Activated B cell treated with CpG ODN at 0.5 μM for 24 hours (primary cell): ENCODE results near the gene PI4K2B. TPM values are rescaled to one million over a fixed set of nuclear protein-coding genes. Genes with fewer than 3 reads are reported as not detected.

ENCODE experiments used
- ATAC-seq: fragments of 200-7000 bp; cut with Tn5 transposase; one replicate; pipeline ENCODE4 v1.10.0; 2021; ENCODE audit warnings: low read depth, mild to moderate bottlenecking, moderate library complexity
- CTCF ChIA-PET: fragments of 350-600 bp; sonication (Branson Sonifier 250); formaldehyde crosslinking; loops from one replicate; lab custom pipeline; 2021; ENCODE audit warnings: antibody characterized with exemption; lab: Charles Lee
- POLR2A ChIA-PET: fragments of 350-600 bp; sonication (Branson Sonifier 250); formaldehyde crosslinking; loops from one replicate; lab custom pipeline; 2021; ENCODE audit warnings: antibody characterized with exemption; lab: Charles Lee
- DNase-seq: peaks from one replicate; pipeline ENCODE4 v3.0.0; 2022
- H3K27ac Mint-ChIP-seq: one replicate; pipeline ENCODE4 v1.8.0; 2020; ENCODE audit warnings: mixed read lengths
- H3K27me3 Mint-ChIP-seq: one replicate; pipeline ENCODE4 v1.8.0; 2021; ENCODE audit warnings: mixed read lengths
- H3K36me3 Mint-ChIP-seq: one replicate; pipeline ENCODE4 v1.8.0; 2021; ENCODE audit warnings: low read depth, mixed read lengths
- H3K4me1 Mint-ChIP-seq: one replicate; pipeline ENCODE4 v1.8.0; 2021; ENCODE audit warnings: mixed read lengths
- H3K4me3 Mint-ChIP-seq: one replicate; pipeline ENCODE4 v1.8.0; 2020; ENCODE audit warnings: mild to moderate bottlenecking, mixed read lengths
- H3K9me3 Mint-ChIP-seq: one replicate; pipeline ENCODE4 v1.8.0; 2020; ENCODE audit warnings: mixed read lengths
- intact Hi-C: fragments of 100-400 bp; cut with micrococcal nuclease; formaldehyde crosslinking; loops from one replicate; pipeline ENCODE4 v1.15.1; 2024
- total RNA-seq: library from RNA; stranded (reverse); gene quantifications from 2 replicates; pipeline ENCODE4 v1.2.3, GENCODE V29; 2022
- TF ChIP-seq, protein P1 (sequence below): fragments of 200-600 bp; IDR thresholded peaks from one replicate; pipeline ENCODE4 v1.8.0; 2022; ENCODE audit warnings: antibody characterized with exemption, mild to moderate bottlenecking

The PI4K2B gene
- total RNA-seq, 1 donor from 2014 or later: 14.8 TPM

DNA sequence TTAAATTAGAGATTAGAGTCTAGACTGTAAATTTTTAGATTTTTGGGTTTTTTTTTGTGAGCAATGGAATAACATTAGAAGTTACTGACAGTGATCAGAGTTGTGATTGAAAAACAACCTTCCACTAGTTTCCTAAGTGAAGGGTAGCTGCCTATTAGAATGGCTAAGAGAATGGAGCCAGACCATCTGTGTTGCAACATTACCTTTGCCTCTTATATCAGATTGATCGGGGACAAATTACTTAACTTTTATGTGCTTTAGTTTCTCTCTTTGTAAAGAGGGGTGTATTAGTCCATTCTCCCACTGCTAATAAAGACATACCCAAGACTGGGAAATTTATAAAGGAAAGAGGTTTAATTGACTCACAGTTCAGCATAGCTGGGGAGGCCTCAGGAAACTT, 12.5 kb upstream of the PI4K2B start:
- POLR2A ChIA-PET: no interaction called here
- TF ChIP-seq, protein P1, sequence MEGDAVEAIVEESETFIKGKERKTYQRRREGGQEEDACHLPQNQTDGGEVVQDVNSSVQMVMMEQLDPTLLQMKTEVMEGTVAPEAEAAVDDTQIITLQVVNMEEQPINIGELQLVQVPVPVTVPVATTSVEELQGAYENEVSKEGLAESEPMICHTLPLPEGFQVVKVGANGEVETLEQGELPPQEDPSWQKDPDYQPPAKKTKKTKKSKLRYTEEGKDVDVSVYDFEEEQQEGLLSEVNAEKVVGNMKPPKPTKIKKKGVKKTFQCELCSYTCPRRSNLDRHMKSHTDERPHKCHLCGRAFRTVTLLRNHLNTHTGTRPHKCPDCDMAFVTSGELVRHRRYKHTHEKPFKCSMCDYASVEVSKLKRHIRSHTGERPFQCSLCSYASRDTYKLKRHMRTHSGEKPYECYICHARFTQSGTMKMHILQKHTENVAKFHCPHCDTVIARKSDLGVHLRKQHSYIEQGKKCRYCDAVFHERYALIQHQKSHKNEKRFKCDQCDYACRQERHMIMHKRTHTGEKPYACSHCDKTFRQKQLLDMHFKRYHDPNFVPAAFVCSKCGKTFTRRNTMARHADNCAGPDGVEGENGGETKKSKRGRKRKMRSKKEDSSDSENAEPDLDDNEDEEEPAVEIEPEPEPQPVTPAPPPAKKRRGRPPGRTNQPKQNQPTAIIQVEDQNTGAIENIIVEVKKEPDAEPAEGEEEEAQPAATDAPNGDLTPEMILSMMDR: no peak
- Mint-ChIP-seq H3K9me3 (peaks cover 38% of the 10 kb centered on the region), H3K27ac (no peak overlapping the region), H3K27me3 (no peaks in the 10 kb centered on the region), H3K4me3 (no peak overlapping the region), H3K36me3 (peaks cover 33% of the 10 kb centered on the region), H3K4me1 (no peaks in the 10 kb centered on the region)
- intact Hi-C loops: no loop called here
- CTCF ChIA-PET: no interaction called here
- ATAC-seq: no peak
- no peak for DNase-seq

DNA sequence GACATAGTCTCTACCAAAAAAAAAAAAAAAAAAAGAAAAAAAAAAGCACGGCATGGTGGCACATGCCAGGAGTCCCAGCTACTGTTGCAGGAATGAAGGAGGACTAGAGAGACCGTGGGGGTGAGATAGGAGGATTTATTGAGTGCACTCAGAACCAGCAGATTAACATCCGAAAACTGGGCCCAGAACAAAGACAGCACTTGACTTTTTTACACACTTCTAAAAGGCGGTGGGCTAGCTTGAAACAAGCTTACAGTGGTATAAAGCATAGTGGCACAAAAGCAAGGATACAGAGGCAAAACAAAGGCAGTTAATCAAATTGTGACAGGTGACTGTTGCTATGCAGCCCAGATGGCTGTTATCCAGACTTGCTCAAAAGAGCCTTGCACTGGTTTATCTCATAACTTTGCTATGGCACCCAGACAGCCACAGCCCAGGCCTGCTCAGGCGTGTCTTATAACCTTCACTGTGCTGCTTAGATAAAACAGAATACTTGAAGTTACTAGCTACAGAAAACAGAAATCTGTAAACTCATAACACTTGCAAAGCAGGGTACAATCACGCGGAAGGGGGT, 9.9 kb upstream of the PI4K2B start:
- no peak overlapping the region for H3K4me3 Mint-ChIP-seq
- CTCF ChIA-PET: no interaction called here
- DNase-seq (no peak), ATAC-seq (no peak)
- intact Hi-C loops: loop anchor here (1.0 kb wide), 1 partner anchor 9 kb away; no protein-coding TSS in a partner anchor
- no peaks in the 10 kb centered on the region for H3K4me1 Mint-ChIP-seq
- no peak overlapping the region for H3K27ac Mint-ChIP-seq
- TF ChIP-seq, protein P1: no peak
- H3K27me3 Mint-ChIP-seq: no peaks in the 10 kb centered on the region
- POLR2A ChIA-PET: interaction anchor here (0.6 kb wide), 1 partner anchor 10 kb away, joined by 4 read pairs; no protein-coding TSS in a partner anchor
- peaks cover 43% of the 10 kb centered on the region for H3K36me3 Mint-ChIP-seq
- peaks cover 46% of the 10 kb centered on the region for H3K9me3 Mint-ChIP-seq

DNA sequence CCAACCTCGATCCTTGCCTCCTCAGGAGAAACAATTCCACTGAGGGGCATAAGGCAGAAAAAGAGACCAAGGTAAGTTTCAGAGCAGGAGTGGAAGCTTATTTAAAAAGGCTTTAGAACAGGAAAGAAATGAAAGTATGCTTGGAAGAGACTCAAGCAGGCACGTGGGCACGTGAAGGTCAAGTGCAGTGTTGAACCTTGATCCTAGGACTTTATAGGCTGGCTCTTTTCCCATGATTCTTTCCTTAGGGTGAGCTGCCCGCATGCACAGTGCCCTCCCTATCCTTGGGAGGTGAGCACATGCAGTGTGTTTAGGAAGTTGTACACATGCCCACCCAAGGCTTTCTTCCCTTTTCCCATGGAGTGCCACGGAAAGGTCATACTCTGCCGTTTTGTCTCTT, 4.0 kb upstream of the PI4K2B start:
- DNase-seq: no peak
- H3K9me3 Mint-ChIP-seq: peaks cover 21% of the 10 kb centered on the region
- H3K36me3 Mint-ChIP-seq: peaks cover 27% of the 10 kb centered on the region
- no peak overlapping the region for H3K27ac Mint-ChIP-seq
- intact Hi-C loops: loop anchor here (5.0 to 10.0 kb wide), 4 partner anchors 682 to 1635 kb away; partner anchors contain the start of genes RBPJ, SMIM20, STIM2 and TBC1D19
- ATAC-seq: no peak
- no peaks in the 10 kb centered on the region for H3K27me3 Mint-ChIP-seq
- no peak overlapping the region for H3K4me3 Mint-ChIP-seq
- CTCF ChIA-PET: no interaction called here
- POLR2A ChIA-PET: no interaction called here
- TF ChIP-seq, protein P1: no peak
- H3K4me1 Mint-ChIP-seq: peaks cover 17% of the 10 kb centered on the region

DNA sequence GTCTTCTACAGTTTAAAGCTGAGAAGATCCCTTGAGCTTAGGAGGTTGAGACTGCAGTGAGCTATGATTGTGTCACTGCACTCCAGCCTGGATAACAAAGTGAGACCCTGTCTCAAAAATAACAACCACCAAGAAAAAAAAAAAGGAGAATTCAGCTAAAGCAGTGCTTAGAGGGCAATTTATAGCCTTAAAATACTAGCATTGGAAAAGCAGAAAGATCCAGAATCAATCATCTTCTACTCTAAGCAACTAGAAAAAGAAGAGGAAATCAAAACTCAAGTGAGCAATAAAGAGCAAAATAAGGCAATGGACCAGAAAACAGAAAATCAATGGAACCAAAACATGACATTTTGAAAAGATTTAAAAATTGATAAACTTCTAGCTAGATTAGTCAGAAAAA, 639 bp upstream of the PI4K2B start:
- ATAC-seq (no peak), DNase-seq (no peak)
- Mint-ChIP-seq H3K27ac (peak overlapping the region; percentile 87), H3K27me3 (no peaks in the 10 kb centered on the region), H3K4me3 (peak overlapping the region; percentile 92), H3K36me3 (peaks cover 17% of the 10 kb centered on the region), H3K4me1 (peaks cover 39% of the 10 kb centered on the region), H3K9me3 (peaks cover 12% of the 10 kb centered on the region)
- ChIA-PET CTCF (interaction anchor here (1.3 to 4.6 kb wide), 2 partner anchors 72 to 80 kb away, joined by 3 to 45 read pairs; partner anchors contain the start of gene ZCCHC4), POLR2A (interaction anchor here (0.5 to 4.4 kb wide), 5 partner anchors 73 to 649 kb away, joined by 3 to 48 read pairs (median 6); partner anchors contain the start of genes DHX15, SEPSECS and ZCCHC4)
- intact Hi-C loops: loop anchor here (1.0 to 10.0 kb wide), 6 partner anchors 10 to 1632 kb away; partner anchors contain the start of genes ANAPC4, RBPJ, SMIM20 and STIM2
- TF ChIP-seq, protein P1: no peak
